GM23338 (cell line): ENCODE results near the gene TLCD3B.
A peak's percentile ranks its signal among the peaks of the same experiment; 100 is the strongest.

Source experiments
- CREB1 ChIP-seq: fragments of 250-450 bp; sonication (Bioruptor Pico); IDR thresholded peaks from 2 replicates; pipeline ENCODE4 v1.5.0; 2020; ENCODE audit warnings: low read depth, mild to moderate bottlenecking, moderate library complexity
- CTCF ChIP-seq, 2 experiments: fragments of 200-600 bp in 1 of 2; sonication (generic) in 1 of 2; conservative IDR thresholded peaks; 2 replicates each; pipeline versions ENCODE4 v1.5.1 to v1.6.1; 2016 to 2017; ENCODE audit warnings: antibody characterized with exemption in 2 of 2, low read depth in 2 of 2, mild to moderate bottlenecking in 2 of 2, moderate library complexity in 1 of 2
- ETS1 ChIP-seq: IDR thresholded peaks from 2 replicates; pipeline ENCODE4 v1.6.1; 2016; ENCODE audit warnings: antibody characterized with exemption
- EZH2 ChIP-seq: fragments of 200-600 bp; sonication (generic); IDR thresholded peaks from one replicate; pipeline ENCODE4 v1.8.0; 2017; ENCODE audit warnings: antibody characterized with exemption, mild to moderate bottlenecking, low read depth; ENCODE audit not compliant: unreplicated experiment
- EZH2phosphoT487 ChIP-seq: fragments of 200-600 bp; sonication (generic); IDR thresholded peaks from one replicate; pipeline ENCODE4 v1.8.1; 2018; ENCODE audit warnings: antibody characterized with exemption; ENCODE audit not compliant: unreplicated experiment
- JUNB ChIP-seq: IDR thresholded peaks from one replicate; pipeline ENCODE4 v1.6.1; 2016; ENCODE audit warnings: antibody characterized with exemption; ENCODE audit not compliant: unreplicated experiment
- NANOG ChIP-seq: IDR thresholded peaks from 2 replicates; pipeline ENCODE4 v1.6.1; 2016; ENCODE audit warnings: antibody characterized with exemption, borderline replicate concordance
- POLR2AphosphoS5 ChIP-seq: IDR thresholded peaks from 2 replicates; pipeline ENCODE4 v1.6.1; 2016; ENCODE audit warnings: antibody characterized with exemption, low read depth
- REST ChIP-seq: IDR thresholded peaks from one replicate; pipeline ENCODE4 v1.6.1; 2018; ENCODE audit warnings: antibody characterized with exemption; ENCODE audit not compliant: unreplicated experiment
- ZNF114 ChIP-seq: fragments of 250-450 bp; sonication (Bioruptor Pico); IDR thresholded peaks from 2 replicates; pipeline ENCODE4 v1.5.0; 2020; ENCODE audit warnings: mild to moderate bottlenecking, moderate library complexity
- ZNF331 ChIP-seq: fragments of 250-450 bp; sonication (Bioruptor Pico); IDR thresholded peaks from 2 replicates; pipeline ENCODE4 v1.5.0; 2020; ENCODE audit warnings: low read depth, mild to moderate bottlenecking, moderate library complexity
- TF ChIP-seq, protein P1 (sequence below): fragments of 250-450 bp; sonication (Bioruptor Pico); IDR thresholded peaks from 2 replicates; pipeline ENCODE4 v1.5.0; 2020; ENCODE audit warnings: mild to moderate bottlenecking, moderate library complexity

GRCh38 chr16:29995911-29996765 is 34.9 kb downstream of the TLCD3B start, which contains the start of gene INO80E:
- TF ChIP-seq EZH2 (no peak), CTCF (conservative IDR thresholded peaks at IDR 0.05; ENCODE audit: low read depth in 2 of 2) (no peak), POLR2AphosphoS5 (peak; percentile 89), CREB1 (CRISPR knock-in tag) (peak; percentile 94), REST (no peak), ZNF331 (no peak), ZNF114 (CRISPR knock-in tag) (no peak), EZH2phosphoT487 (no peak), NANOG (no peak), JUNB (no peak), ETS1 (peak; percentile 96)
- TF ChIP-seq, protein P1, sequence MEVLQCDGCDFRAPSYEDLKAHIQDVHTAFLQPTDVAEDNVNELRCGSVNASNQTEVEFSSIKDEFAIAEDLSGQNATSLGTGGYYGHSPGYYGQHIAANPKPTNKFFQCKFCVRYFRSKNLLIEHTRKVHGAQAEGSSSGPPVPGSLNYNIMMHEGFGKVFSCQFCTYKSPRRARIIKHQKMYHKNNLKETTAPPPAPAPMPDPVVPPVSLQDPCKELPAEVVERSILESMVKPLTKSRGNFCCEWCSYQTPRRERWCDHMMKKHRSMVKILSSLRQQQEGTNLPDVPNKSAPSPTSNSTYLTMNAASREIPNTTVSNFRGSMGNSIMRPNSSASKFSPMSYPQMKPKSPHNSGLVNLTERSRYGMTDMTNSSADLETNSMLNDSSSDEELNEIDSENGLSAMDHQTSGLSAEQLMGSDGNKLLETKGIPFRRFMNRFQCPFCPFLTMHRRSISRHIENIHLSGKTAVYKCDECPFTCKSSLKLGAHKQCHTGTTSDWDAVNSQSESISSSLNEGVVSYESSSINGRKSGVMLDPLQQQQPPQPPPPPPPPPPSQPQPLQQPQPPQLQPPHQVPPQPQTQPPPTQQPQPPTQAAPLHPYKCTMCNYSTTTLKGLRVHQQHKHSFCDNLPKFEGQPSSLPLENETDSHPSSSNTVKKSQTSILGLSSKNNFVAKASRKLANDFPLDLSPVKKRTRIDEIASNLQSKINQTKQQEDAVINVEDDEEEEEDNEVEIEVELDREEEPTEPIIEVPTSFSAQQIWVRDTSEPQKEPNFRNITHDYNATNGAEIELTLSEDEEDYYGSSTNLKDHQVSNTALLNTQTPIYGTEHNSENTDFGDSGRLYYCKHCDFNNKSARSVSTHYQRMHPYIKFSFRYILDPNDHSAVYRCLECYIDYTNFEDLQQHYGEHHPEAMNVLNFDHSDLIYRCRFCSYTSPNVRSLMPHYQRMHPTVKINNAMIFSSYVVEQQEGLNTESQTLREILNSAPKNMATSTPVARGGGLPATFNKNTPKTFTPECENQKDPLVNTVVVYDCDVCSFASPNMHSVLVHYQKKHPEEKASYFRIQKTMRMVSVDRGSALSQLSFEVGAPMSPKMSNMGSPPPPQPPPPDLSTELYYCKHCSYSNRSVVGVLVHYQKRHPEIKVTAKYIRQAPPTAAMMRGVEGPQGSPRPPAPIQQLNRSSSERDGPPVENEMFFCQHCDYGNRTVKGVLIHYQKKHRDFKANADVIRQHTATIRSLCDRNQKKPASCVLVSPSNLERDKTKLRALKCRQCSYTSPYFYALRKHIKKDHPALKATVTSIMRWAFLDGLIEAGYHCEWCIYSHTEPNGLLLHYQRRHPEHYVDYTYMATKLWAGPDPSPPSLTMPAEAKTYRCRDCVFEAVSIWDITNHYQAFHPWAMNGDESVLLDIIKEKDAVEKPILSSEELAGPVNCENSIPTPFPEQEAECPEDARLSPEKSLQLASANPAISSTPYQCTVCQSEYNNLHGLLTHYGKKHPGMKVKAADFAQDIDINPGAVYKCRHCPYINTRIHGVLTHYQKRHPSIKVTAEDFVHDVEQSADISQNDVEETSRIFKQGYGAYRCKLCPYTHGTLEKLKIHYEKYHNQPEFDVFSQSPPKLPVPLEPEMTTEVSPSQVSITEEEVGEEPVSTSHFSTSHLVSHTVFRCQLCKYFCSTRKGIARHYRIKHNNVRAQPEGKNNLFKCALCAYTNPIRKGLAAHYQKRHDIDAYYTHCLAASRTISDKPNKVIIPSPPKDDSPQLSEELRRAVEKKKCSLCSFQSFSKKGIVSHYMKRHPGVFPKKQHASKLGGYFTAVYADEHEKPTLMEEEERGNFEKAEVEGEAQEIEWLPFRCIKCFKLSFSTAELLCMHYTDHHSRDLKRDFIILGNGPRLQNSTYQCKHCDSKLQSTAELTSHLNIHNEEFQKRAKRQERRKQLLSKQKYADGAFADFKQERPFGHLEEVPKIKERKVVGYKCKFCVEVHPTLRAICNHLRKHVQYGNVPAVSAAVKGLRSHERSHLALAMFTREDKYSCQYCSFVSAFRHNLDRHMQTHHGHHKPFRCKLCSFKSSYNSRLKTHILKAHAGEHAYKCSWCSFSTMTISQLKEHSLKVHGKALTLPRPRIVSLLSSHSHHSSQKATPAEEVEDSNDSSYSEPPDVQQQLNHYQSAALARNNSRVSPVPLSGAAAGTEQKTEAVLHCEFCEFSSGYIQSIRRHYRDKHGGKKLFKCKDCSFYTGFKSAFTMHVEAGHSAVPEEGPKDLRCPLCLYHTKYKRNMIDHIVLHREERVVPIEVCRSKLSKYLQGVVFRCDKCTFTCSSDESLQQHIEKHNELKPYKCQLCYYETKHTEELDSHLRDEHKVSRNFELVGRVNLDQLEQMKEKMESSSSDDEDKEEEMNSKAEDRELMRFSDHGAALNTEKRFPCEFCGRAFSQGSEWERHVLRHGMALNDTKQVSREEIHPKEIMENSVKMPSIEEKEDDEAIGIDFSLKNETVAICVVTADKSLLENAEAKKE (CRISPR knock-in tag): no peak
